ENCODE results near the gene AK8. TPM values are rescaled to one million over a fixed set of nuclear protein-coding genes. Genes with fewer than 3 reads are reported as not detected.

Gene AK8
- total and polyA plus RNA-seq, 2 experiments from 2014 or later: 0.14 to 0.78 TPM

DNA sequence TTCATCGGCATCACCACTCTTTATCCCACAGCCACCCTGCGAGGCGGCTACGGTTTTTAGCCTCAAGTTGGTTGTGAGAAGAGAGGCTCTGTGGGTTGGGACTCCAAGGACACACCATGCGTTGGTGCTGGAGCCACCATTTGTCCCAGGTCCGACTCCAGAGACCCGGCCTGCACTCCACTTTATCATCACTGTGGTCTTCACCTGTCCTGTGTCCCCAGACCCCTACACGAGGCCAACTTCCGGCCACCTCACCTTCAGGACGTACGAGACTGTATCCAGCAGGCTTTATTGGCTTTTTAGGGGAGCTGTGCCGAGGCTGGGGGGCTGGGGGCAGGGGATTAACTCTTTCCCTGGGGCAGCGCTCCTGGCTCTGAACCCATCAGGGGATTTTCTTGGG is 152.8 kb downstream of the AK8 start (continued):
- TF ChIP-seq CREB1 (CRISPR knock-in tag; IDR thresholded peaks at IDR 0.05; ENCODE audit: low read depth) (no peak), POLR2AphosphoS5 (IDR thresholded peaks at IDR 0.05; ENCODE audit: low read depth) (no peak), ETS1 (IDR thresholded peaks at IDR 0.05) (no peak), EZH2 (IDR thresholded peaks at IDR 0.05; ENCODE audit: low read depth, unreplicated experiment) (no peak), ZNF114 (CRISPR knock-in tag; IDR thresholded peaks at IDR 0.05) (no peak), NANOG (IDR thresholded peaks at IDR 0.05; ENCODE audit: borderline replicate concordance) (no peak), REST (IDR thresholded peaks at IDR 0.05; ENCODE audit: unreplicated experiment) (no peak), JUNB (IDR thresholded peaks at IDR 0.05; ENCODE audit: unreplicated experiment) (no peak), STAT1 (IDR thresholded peaks at IDR 0.05; ENCODE audit: unreplicated experiment) (no peak), ZNF331 (CRISPR knock-in tag; IDR thresholded peaks at IDR 0.05; ENCODE audit: low read depth) (no peak)

DNA sequence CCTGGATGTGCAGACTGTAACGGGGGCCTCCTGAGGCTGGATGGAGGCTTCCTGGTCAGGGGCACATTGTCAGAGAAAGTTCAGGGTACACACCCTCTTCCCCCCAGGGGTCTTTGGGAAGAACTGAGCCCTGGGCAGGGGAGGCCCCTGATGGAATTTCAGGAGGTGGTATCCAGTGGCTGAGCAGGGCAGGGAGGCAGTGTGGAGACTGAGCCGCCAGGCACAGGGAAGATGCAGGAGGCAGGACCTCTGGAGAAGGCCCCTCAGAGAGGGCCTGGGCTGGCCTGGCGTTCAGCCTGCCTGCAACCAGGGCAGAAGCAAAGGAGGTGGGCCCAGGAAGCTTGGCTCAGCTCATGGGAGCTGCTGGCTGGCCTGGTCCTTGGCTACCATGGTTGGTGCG is 154.3 kb downstream of the AK8 start:
- Histone ChIP-seq H3K79me2 (replicated peaks; ENCODE audit: insufficient read depth) (no peaks in the 10 kb centered on the region), H3K4me1 (ENCODE audit: insufficient read depth) (no peaks in the 10 kb centered on the region), H3K27me3 (ENCODE audit: insufficient read depth) (no peaks in the 10 kb centered on the region), H3K36me3 (ENCODE audit: insufficient read depth) (no peaks in the 10 kb centered on the region), H4K20me1 (replicated peaks; ENCODE audit: insufficient read depth) (no peaks in the 10 kb centered on the region), H3K9me2 (ENCODE audit: insufficient read depth) (no peaks in the 10 kb centered on the region), H3K27ac (ENCODE audit: low read depth) (no peak overlapping the region), H3K4me2 (no peak overlapping the region), H3F3A (replicated peaks; ENCODE audit: low read depth) (no peaks in the 10 kb centered on the region), H2AFZ (no peak overlapping the region), H3K4me3 (no peak overlapping the region)
- no peak overlapping the region for H3K4me3 Mint-ChIP-seq
- H3K27me3 Mint-ChIP-seq (ENCODE audit: insufficient read depth, low read depth, poor library complexity): peaks cover 11% of the 10 kb centered on the region
- H3K27ac Mint-ChIP-seq: no peak overlapping the region
- H3K9me3 Mint-ChIP-seq: no peaks in the 10 kb centered on the region
- H3K36me3 Mint-ChIP-seq (ENCODE audit: low read depth): no peaks in the 10 kb centered on the region
- DNase-seq (ENCODE audit: low spot score): no peak
- no peak for ATAC-seq
- H3K4me1 Mint-ChIP-seq: 0 out of 3 replicates have a peak, but pooled peaks cover 3% of the 10 kb centered on the region
- no peak for TF ChIP-seq ETS1 (IDR thresholded peaks at IDR 0.05)
- TF ChIP-seq JUNB (IDR thresholded peaks at IDR 0.05; ENCODE audit: unreplicated experiment): no peak
- no peak for TF ChIP-seq ZNF331 (CRISPR knock-in tag; IDR thresholded peaks at IDR 0.05; ENCODE audit: low read depth)
- TF ChIP-seq EZH2phosphoT487 (IDR thresholded peaks at IDR 0.05; ENCODE audit: unreplicated experiment): no peak
- no peak for TF ChIP-seq REST (IDR thresholded peaks at IDR 0.05; ENCODE audit: unreplicated experiment)
- TF ChIP-seq EZH2 (IDR thresholded peaks at IDR 0.05; ENCODE audit: low read depth, unreplicated experiment): no peak

Data from GM23338 (cell line).